Lower leg skin (tissue), 3 donors: Measurements from ENCODE around the gene ATP13A1.

Source experiments
- CTCF ChIP-seq, 3 donors: fragments of 450-650 bp; IDR thresholded peaks; one replicate each; pipeline ENCODE4 v1.5.1; 2016; ENCODE audit warnings: antibody characterized with exemption in 3 of 3, mild to moderate bottlenecking in 3 of 3, moderate library complexity in 2 of 3
- POLR2A ChIP-seq, 2 donors: fragments of 450-650 bp; IDR thresholded peaks; one replicate each; pipeline ENCODE4 v1.6.1; 2016 to 2017; ENCODE audit warnings: antibody characterized with exemption in 2 of 2, mild to moderate bottlenecking in 1 of 2, moderate library complexity in 1 of 2

DNA sequence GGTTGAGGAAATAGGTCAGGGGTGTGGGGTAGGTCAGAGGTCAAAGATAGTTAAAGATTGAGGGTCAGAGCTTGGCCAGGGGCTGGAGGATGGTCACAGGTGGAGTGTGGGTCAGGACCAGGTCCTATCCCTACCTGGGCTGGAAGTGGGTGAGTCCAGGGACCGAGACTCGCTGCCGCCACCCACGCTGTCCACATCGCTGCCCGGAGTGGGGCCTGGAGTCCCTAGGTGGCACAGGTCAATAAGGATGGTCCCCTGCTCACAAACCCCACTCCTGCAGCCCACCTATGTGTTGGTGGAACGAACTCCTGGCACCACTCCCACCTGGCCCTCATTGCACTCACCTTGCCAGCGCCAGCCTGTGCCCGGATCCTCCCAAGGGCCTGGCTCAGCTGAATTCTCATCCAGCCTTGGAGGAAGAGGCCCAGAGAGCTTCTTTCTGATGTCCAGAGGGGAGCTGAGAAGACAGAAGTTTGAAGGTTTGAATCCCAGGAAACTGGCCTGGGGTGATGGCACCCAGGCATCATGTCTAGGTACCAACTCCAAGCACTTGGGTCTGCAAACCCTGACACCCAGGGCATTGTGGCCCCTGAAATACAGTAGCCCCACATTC is 26.8 kb downstream of the ATP13A1 start:
- no peak for TF ChIP-seq POLR2A (IDR thresholded peaks at IDR 0.05)
- TF ChIP-seq CTCF (IDR thresholded peaks at IDR 0.05), result no peak
